ENCODE measurements around the gene EMC1.

DNA sequence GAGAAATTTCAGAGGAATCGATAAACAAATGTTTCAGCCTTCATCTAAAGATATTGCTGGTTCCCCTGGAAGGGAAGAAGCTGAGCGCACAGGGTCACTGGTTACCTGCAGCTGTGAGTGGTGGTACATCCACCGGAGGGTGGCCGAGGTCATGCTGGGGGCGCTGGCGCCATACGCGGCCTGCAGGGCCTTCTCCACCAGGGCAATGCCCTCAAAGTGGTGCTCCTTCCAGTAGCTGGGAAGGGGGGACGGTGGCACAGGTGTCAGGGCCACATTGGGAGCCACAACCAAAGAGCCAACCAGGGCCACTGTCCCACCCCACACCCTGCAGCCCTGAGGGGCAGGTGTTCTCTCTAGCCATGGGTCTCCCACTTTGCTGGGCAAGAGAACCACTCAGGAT is 32.6 kb upstream of the EMC1 start:
- TF ChIP-seq, protein P1, sequence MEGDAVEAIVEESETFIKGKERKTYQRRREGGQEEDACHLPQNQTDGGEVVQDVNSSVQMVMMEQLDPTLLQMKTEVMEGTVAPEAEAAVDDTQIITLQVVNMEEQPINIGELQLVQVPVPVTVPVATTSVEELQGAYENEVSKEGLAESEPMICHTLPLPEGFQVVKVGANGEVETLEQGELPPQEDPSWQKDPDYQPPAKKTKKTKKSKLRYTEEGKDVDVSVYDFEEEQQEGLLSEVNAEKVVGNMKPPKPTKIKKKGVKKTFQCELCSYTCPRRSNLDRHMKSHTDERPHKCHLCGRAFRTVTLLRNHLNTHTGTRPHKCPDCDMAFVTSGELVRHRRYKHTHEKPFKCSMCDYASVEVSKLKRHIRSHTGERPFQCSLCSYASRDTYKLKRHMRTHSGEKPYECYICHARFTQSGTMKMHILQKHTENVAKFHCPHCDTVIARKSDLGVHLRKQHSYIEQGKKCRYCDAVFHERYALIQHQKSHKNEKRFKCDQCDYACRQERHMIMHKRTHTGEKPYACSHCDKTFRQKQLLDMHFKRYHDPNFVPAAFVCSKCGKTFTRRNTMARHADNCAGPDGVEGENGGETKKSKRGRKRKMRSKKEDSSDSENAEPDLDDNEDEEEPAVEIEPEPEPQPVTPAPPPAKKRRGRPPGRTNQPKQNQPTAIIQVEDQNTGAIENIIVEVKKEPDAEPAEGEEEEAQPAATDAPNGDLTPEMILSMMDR (IDR thresholded peaks at IDR 0.05) = no peak
- TF ChIP-seq POLR2A (IDR thresholded peaks at IDR 0.05) = no peak
